Measurements from ENCODE around the gene SRSF12.

GRCh38 chr6:89117211-89118108 is at the start of gene SRSF12:
- TF ChIP-seq, protein P1, sequence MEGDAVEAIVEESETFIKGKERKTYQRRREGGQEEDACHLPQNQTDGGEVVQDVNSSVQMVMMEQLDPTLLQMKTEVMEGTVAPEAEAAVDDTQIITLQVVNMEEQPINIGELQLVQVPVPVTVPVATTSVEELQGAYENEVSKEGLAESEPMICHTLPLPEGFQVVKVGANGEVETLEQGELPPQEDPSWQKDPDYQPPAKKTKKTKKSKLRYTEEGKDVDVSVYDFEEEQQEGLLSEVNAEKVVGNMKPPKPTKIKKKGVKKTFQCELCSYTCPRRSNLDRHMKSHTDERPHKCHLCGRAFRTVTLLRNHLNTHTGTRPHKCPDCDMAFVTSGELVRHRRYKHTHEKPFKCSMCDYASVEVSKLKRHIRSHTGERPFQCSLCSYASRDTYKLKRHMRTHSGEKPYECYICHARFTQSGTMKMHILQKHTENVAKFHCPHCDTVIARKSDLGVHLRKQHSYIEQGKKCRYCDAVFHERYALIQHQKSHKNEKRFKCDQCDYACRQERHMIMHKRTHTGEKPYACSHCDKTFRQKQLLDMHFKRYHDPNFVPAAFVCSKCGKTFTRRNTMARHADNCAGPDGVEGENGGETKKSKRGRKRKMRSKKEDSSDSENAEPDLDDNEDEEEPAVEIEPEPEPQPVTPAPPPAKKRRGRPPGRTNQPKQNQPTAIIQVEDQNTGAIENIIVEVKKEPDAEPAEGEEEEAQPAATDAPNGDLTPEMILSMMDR (IDR thresholded peaks at IDR 0.05) = peak in 1 of 4 experiments; percentile 10
- no peak for TF ChIP-seq POLR2A (IDR thresholded peaks at IDR 0.05)
